DMS114 treated with DMSO at 0.1 percent for 48 hours (cell line): Measurements from ENCODE around the gene GPR39.

Experiments
- DNase-seq: peaks from one replicate; lab custom pipeline; 2025; ENCODE audit not compliant: unreplicated experiment; lab: John Stamatoyannopoulos, UW

Gene GPR39

DNA sequence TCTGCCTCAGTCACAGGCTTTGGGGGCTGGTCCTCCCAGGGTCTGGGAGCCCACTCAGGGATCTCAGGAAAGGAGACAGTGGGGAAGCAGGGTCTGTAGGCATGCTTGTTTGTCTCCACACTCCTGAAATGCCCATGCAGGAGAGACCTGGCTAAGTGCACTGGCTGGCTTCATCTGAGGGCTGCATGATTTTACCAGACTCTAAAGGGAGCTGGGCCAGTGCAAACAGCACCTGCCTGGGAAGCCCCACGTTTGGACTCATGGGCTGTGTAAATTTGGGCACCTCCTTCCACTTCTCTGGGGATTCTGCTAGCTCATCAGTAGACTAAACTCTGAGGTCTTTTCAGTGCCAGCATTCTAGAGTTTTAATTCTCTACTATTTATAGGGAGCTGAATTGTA, 219.7 kb downstream of the GPR39 start:
- no peak for DNase-seq

DNA sequence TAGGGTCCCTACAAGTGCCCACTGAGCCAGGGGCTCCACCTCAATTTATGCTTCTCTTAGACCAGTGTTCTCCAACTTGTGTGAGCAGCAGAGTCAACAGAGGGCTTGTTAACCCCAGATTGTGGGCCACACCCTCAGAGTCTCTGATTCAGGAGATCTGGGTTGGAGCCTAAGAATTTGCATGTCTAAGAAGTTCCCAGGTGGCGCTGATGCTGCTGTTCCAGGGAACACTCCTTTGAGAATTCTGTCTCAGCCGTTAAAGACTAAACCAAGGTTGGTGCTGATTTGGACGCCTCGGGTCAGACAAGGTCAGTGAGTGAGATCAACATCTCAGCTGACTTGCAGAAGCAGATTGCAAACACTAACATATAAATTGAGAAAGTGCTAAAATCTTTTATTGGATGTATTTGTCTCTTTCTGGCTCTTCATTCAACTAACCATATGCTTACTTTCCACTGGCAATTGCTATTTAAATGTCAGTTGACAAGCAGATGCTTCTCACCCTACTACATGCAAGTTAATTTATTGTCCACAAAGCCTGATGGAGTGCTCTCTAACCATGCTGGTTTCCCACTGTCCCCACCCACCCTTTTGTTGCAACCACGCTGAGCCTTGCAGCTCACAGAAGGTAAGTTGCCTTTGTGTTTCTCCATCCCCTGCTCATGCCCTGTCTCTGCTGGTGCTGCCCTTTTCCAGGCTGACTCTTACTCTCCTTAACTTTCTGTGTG, 221.9 kb downstream of the GPR39 start:
- DNase-seq: no peak

- no peak for DNase-seq
Observed at GRCh38 chr2:132640116-132640515, 223.5 kb downstream of the GPR39 start.

DNA sequence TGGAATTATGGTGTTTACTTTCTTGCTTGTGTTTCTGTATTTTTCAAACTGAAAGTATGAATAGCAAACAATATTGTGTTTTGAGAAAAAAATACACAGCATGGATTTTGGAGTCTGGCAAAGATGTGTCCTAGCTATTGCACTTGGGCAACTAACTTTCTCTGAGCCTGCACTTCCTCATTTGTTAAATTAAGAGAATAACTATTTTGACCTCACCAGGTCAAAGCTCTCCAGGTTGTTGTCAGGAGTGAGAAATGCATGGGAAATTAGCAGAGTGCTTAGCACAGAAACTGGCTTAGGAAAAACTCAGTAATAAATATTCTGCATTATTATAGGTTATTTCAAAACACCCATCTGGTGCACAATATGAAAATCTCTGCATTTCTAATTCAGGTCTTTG, 225.2 kb downstream of the GPR39 start:
- no peak for DNase-seq

DNA sequence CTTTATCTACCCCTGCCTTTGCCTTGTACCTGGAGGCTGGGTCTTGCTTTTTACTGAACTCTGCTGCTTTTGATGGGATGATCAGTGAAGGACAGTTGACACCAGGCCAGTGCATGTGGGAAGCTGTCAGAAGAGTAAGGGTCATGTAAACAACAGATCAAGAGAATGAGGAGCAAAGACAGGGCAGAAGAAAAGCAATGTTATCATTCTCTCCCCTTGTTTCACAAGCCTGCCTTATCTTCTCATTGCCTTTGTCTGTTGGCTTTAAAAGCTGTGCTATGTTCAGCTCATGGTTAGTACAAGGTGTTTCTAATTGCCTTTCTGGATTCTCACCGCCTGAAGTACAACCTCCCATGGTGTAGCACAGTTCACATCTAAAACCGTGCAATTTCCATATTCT, 225.8 kb downstream of the GPR39 start:
- DNase-seq: no peak

DNA sequence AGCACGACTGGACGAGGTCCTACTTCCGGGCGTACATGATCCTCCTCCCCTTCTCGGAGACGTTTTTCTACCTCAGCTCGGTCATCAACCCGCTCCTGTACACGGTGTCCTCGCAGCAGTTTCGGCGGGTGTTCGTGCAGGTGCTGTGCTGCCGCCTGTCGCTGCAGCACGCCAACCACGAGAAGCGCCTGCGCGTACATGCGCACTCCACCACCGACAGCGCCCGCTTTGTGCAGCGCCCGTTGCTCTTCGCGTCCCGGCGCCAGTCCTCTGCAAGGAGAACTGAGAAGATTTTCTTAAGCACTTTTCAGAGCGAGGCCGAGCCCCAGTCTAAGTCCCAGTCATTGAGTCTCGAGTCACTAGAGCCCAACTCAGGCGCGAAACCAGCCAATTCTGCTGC, 228.6 kb downstream of the GPR39 start:
- DNase-seq: no peak

DNA sequence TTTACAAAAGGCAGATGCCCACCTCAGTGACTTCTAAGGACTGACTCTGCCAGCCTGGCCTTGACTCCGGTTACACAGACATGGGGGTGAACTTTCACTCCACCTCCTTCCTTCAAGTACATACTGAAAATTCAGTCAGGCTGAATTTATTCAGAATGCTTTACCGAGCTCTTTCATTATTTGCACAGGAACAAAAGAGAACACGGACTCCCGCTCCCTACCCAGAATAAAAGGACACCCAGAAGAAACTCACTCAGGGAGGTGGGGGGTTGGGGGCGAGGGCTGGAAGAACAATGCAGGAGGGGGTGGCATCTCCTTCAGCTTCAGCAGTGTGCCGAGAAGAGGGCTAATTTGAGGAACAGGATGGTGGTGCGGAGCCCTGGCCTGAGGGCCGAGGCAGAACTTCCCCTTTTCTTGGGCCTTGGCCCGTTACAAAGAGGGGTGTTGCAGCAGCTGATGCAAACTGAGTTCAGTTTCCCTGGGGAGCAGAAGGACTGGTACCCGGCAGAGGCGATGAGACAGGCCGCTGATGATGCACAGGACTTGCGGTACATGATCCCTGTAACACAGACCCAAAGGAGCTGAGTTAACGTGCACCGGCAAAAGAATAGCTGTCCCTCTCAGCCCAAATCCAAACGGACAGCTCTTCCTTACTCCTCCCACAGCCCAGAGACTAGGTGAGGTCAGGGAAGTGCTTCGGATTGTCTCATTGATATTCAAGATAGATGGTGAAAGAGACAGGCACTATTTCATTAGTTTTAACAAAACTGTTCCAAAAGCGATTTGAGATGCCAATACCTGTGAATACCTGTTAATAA, 229.3 kb downstream of the GPR39 start:
- no peak for DNase-seq

GRCh38 chr2:132646540-132647108, 230.0 kb downstream of the GPR39 start:
- DNase-seq: no peak

GRCh38 chr2:132651115-132652045, 234.8 kb downstream of the GPR39 start:
- no peak for DNase-seq

DNA sequence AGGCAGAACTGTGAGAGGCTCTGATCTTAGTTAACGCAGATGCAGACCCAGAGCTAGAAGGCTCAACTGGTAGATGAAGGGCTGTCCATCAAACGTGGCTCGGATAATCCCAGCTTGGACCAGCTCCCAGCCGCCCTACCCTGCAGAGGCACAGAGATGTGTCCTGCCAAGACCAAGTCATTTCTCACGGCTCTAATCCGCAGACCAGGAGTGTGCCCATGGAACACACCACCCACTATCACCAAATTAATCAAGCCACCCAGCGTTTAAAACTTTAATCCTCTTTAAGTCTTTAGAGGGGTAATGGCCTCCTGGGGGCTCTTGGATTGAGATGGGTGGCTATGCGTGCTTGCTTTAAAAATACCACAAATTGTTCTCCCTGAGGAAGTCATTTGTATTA, 235.9 kb downstream of the GPR39 start:
- no peak for DNase-seq

- DNase-seq: no peak
Observed at GRCh38 chr2:132654335-132654734, 237.7 kb downstream of the GPR39 start.

DNA sequence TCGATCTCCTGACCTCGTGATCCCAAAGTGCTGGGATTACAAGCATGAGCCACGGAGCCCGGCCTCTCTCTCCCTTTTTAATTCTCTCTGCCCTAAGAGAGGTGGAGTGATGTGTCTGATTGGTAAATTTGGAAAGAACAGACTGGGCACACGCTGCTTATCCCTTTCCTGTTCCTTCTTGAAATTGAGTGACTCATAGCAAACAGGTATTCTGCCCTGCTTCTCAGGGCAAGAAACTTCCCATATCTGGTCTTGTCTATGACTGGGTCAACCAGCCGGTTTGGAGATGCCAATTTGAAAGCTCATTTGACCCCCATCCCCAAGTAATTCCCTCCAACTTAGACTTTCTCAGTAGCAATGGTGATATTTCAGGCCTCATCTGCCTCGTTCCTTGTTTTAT, 238.4 kb downstream of the GPR39 start:
- DNase-seq: no peak

GRCh38 chr2:132656266-132656975, 239.8 kb downstream of the GPR39 start:
- no peak for DNase-seq

DNA sequence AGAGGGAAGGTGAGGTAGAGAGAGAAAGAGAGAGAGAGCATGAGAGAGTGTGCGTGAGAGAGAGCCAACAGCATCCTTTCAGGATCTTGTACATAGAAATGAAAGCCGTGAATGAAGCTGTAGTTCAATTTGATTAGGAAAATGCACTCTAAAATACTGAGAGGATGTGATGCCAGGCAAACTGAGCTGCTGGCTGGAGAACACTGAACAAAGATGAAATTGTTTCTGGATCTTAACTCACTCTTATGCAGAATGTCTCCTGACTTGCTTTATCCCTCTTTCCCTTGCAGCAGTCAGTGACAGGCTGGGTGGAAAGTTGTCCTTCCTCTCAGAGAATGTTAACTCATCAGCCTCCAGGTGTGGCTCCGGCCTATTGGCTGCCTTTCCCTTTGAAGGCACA, 242.7 kb downstream of the GPR39 start:
- DNase-seq: no peak

- no peak for DNase-seq
Observed at GRCh38 chr2:132662732-132663131, 246.1 kb downstream of the GPR39 start.

DNA sequence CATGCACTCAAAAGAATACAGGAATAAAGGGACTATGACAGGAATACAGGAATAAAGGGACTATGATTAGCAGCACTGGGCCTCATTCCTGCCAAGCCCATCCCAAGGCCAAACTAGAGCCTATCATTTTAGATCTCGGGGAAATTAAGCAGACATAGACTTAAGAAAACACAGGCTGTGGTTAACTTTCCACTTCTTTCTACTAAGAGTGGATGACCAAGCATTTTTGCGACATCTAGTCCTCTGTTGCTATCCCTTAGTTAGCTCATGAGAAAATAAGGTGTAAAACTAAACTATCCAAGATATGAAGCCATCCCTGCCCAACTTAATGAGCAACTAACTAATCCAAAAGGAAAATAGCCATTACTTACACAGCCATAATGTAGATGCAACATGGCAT, 247.5 kb downstream of the GPR39 start:
- DNase-seq: no peak

GRCh38 chr2:132665401-132666140, 249.0 kb downstream of the GPR39 start:
- DNase-seq: no peak

DNA sequence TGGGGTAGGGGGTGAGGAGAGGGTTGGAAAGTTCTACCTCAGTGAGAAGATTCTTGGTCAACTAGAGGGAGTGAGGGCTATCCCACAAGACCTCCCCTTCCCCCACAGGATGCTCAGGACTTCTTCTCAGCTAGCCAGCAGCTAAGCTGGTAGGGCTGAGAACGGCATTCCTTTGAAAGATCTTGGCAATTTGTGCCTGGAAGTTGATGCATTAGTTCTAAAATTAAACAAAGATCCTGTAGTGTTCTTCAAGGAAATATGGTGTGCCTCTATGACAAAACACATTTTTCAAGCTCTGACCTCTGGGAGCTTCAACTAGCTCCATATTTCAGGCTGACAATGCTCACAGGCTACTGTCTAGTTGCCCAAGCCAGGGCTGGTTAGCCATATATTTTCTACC, 251.1 kb downstream of the GPR39 start:
- DNase-seq: no peak

DNA sequence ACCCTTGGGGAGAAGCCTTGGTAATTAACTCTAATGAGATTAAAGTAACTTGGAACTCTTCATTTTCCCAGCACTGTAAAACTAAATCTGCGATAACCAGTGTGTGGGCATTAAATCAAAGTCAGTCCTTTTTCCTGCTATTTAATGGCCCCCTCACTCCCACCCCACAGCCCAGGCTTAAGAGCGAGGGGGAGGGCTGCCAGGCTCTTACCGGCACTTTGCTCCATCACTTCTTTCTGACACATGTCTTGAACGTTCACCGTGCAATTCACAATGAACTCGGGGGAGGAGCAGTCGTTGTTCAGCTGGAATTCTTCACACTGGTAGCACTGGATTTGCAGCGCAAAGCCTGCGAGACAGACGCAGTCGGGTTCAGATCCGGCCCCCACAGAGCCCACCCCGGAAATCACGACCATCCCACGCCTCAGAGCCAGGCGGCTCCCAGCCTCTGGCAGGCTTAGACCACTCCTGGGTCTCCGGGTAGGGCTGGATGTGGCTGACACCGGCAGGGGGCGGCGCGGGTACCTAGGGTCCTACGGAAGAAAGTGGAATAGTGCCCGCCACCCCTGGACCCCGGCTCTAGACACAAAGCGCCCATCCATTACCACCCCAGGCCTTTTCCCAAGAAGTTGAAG, 251.7 kb downstream of the GPR39 start:
- DNase-seq: no peak
